ENCODE measurements around the gene TOP1.

Gene TOP1

DNA sequence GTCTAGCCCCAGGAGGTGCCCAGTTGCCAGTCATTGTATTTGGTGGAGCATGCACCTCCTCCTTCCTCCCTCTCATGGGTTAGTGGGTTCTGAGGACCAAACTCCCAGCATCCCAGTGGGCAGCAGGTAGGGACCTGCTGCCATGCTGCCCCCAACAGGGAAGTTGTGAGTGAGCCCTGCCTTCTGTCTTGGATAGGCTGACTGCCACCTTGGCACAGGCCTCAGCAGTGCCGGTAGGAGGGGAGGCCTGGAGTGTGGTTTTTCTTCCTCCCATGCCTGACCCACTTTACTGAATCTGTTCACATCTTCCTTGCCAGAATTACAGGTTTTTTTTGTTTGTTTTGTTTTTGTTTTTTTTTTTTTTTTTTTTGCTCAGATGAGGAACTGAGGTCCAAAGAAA lies 133.3 kb downstream of the TOP1 start:
- Histone ChIP-seq H3K4me2 (ENCODE audit: low read depth, low read length) (no peak overlapping the region), H3K9ac (ENCODE audit: low read length) (no peak overlapping the region), H3K36me3 (replicated peaks; ENCODE audit: insufficient read depth, low read length) (no peaks in the 10 kb centered on the region), H4K20me1 (ENCODE audit: insufficient read depth, low read length) (no peaks in the 10 kb centered on the region), H3F3A (ENCODE audit: insufficient read depth, low read length) (peaks cover 8% of the 10 kb centered on the region), H3K27me3 (replicated peaks; ENCODE audit: insufficient read depth, low read length) (no peaks in the 10 kb centered on the region), H3K9me2 (replicated peaks; ENCODE audit: insufficient read depth, low read length) (no peaks in the 10 kb centered on the region), H3K79me2 (ENCODE audit: low read length) (peaks cover 29% of the 10 kb centered on the region), H2AFZ (ENCODE audit: low read length) (no peak overlapping the region), H3K4me1 (ENCODE audit: low read length) (peaks cover 30% of the 10 kb centered on the region), H3K27ac (ENCODE audit: low read length) (no peak overlapping the region), H3K9me3 (replicated peaks; ENCODE audit: insufficient read depth, low read length) (no peaks in the 10 kb centered on the region), H3K4me3 (ENCODE audit: low read length) (no peak overlapping the region)
- TF ChIP-seq EZH2phosphoT487 (IDR thresholded peaks at IDR 0.05; ENCODE audit: low read length) (no peak), EZH2 (optimal IDR thresholded peaks at IDR 0.05; ENCODE audit: low read depth, low read length) (no peak)
- TF ChIP-seq, protein P1, sequence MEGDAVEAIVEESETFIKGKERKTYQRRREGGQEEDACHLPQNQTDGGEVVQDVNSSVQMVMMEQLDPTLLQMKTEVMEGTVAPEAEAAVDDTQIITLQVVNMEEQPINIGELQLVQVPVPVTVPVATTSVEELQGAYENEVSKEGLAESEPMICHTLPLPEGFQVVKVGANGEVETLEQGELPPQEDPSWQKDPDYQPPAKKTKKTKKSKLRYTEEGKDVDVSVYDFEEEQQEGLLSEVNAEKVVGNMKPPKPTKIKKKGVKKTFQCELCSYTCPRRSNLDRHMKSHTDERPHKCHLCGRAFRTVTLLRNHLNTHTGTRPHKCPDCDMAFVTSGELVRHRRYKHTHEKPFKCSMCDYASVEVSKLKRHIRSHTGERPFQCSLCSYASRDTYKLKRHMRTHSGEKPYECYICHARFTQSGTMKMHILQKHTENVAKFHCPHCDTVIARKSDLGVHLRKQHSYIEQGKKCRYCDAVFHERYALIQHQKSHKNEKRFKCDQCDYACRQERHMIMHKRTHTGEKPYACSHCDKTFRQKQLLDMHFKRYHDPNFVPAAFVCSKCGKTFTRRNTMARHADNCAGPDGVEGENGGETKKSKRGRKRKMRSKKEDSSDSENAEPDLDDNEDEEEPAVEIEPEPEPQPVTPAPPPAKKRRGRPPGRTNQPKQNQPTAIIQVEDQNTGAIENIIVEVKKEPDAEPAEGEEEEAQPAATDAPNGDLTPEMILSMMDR (IDR thresholded peaks at IDR 0.05; ENCODE audit: low read length), result no peak
- no peak for DNase-seq

DNA sequence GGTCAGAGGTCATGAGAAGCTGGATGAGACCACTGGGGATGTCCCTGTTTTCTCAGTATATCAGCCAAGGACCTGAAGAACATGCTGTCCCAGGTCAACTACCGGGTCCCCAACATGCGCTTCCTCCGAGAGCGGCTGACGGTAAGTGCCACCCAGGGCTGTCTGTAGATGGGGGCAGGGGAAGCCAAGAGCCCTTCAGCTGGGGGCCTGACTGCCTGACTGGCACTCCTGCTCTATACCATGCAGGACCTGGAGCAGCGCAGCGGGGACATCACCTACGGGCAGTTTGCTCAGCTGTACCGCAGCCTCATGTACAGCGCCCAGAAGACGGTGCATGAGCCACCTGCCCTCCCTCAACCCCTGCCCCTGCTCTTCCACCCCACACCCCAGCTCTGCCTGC lies 133.8 kb downstream of the TOP1 start:
- Histone ChIP-seq H3K4me3 (ENCODE audit: low read length) (no peak overlapping the region), H3K9me3 (replicated peaks; ENCODE audit: insufficient read depth, low read length) (no peaks in the 10 kb centered on the region), H3K9me2 (replicated peaks; ENCODE audit: insufficient read depth, low read length) (no peaks in the 10 kb centered on the region), H3K4me2 (ENCODE audit: low read depth, low read length) (no peak overlapping the region), H3F3A (ENCODE audit: insufficient read depth, low read length) (peaks cover 6% of the 10 kb centered on the region), H3K79me2 (ENCODE audit: low read length) (peaks cover 29% of the 10 kb centered on the region), H2AFZ (ENCODE audit: low read length) (no peak overlapping the region), H3K27me3 (replicated peaks; ENCODE audit: insufficient read depth, low read length) (no peaks in the 10 kb centered on the region), H3K4me1 (ENCODE audit: low read length) (peaks cover 32% of the 10 kb centered on the region), H3K27ac (ENCODE audit: low read length) (no peak overlapping the region), H3K9ac (ENCODE audit: low read length) (no peak overlapping the region), H3K36me3 (replicated peaks; ENCODE audit: insufficient read depth, low read length) (no peaks in the 10 kb centered on the region), H4K20me1 (ENCODE audit: insufficient read depth, low read length) (0 out of 2 replicates have a peak, but pooled peaks cover 2% of the 10 kb centered on the region)
- no peak for DNase-seq
- TF ChIP-seq EZH2 (optimal IDR thresholded peaks at IDR 0.05; ENCODE audit: low read depth, low read length) (no peak), EZH2phosphoT487 (IDR thresholded peaks at IDR 0.05; ENCODE audit: low read length) (no peak)
- TF ChIP-seq, protein P1 (IDR thresholded peaks at IDR 0.05; ENCODE audit: low read length), result no peak

DNA sequence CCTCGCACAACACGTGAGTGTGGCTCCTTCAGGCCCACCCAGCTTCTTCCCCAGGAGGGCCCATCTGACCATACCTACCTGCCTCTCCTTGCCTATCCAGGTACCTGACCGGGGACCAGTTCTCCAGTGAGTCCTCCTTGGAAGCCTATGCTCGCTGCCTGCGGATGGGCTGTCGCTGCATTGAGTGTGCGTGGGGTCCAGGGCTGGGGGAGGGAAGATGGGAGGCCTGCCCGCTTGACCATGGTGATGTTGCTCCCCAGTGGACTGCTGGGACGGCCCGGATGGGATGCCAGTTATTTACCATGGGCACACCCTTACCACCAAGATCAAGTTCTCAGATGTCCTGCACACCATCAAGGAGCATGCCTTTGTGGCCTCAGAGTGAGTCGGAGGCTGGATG lies 135.2 kb downstream of the TOP1 start:
- H3K9me3 ChIP-seq (replicated peaks; ENCODE audit: insufficient read depth, low read length), result no peaks in the 10 kb centered on the region
- H4K20me1 ChIP-seq (ENCODE audit: insufficient read depth, low read length), result peaks cover 10% of the 10 kb centered on the region; the same call in 1 of the 2 replicates
- H3K9me2 ChIP-seq (replicated peaks; ENCODE audit: insufficient read depth, low read length), result no peaks in the 10 kb centered on the region
- DNase-seq, result no peak
- peaks cover 16% of the 10 kb centered on the region for H3K79me2 ChIP-seq (ENCODE audit: low read length)
- no peak overlapping the region for H3K9ac ChIP-seq (ENCODE audit: low read length)
- H3F3A ChIP-seq (ENCODE audit: insufficient read depth, low read length), result peaks cover 5% of the 10 kb centered on the region; the same call in 1 of the 2 replicates
- no peak overlapping the region for H3K4me3 ChIP-seq (ENCODE audit: low read length)
- peaks cover 29% of the 10 kb centered on the region for H3K4me1 ChIP-seq (ENCODE audit: low read length)
- no peak overlapping the region for H2AFZ ChIP-seq (ENCODE audit: low read length)
- H3K4me2 ChIP-seq (ENCODE audit: low read depth, low read length), result no peak overlapping the region
- H3K27ac ChIP-seq (ENCODE audit: low read length), result no peak overlapping the region
- H3K27me3 ChIP-seq (replicated peaks; ENCODE audit: insufficient read depth, low read length), result no peaks in the 10 kb centered on the region
- TF ChIP-seq EZH2phosphoT487 (IDR thresholded peaks at IDR 0.05; ENCODE audit: low read length) (no peak), EZH2 (optimal IDR thresholded peaks at IDR 0.05; ENCODE audit: low read depth, low read length) (no peak)
- TF ChIP-seq, protein P1 (IDR thresholded peaks at IDR 0.05; ENCODE audit: low read length), result no peak
- H3K36me3 ChIP-seq (replicated peaks; ENCODE audit: insufficient read depth, low read length), result 0 out of 2 replicates have a peak, but pooled peaks cover 2% of the 10 kb centered on the region
